ENCODE results near the gene MPC1L.
"Not testable (repeated sequence)": the region's sequence is repeated elsewhere in the genome, so short reads cannot be mapped to it uniquely, and the experiment has no call there.

DNA sequence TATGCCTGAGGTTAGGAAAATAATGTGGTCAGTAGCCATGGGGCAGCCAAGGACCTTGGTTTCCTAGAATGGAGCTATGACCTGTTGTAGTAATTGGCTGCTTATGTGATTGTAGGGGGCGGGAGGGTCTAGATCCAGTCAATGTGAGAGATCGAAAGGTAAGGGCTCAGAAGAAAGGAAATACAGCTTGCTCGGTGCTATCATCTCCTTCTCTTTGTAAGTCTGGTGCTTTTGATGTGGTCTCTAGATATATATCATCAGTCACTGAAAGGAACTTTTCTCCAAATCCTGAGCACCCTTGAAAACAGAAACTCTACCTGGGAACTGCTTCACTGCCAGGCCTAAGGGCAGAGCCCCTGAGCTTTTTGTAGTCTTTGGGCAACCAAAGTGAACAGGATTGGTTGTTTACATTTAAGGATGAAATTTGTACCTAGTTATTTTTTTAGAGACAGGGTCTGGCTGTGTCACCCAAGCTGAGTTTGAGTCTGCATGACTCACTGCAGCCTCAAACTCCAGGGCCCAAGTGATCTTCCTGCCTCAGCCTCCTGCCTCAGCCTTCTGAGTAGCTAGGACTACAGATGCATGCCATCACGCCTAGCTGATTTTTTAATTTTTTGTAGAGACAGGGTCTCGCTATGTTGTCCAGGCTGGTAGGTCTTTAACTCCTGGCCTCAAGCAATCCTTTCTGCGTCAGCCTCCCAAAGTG, 33.5 kb upstream of the MPC1L start:
- TF ChIP-seq, protein P1, sequence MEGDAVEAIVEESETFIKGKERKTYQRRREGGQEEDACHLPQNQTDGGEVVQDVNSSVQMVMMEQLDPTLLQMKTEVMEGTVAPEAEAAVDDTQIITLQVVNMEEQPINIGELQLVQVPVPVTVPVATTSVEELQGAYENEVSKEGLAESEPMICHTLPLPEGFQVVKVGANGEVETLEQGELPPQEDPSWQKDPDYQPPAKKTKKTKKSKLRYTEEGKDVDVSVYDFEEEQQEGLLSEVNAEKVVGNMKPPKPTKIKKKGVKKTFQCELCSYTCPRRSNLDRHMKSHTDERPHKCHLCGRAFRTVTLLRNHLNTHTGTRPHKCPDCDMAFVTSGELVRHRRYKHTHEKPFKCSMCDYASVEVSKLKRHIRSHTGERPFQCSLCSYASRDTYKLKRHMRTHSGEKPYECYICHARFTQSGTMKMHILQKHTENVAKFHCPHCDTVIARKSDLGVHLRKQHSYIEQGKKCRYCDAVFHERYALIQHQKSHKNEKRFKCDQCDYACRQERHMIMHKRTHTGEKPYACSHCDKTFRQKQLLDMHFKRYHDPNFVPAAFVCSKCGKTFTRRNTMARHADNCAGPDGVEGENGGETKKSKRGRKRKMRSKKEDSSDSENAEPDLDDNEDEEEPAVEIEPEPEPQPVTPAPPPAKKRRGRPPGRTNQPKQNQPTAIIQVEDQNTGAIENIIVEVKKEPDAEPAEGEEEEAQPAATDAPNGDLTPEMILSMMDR (conservative IDR thresholded peaks at IDR 0.05; ENCODE audit: low read depth in 2 of 2) = not testable (repeated sequence)
- TF ChIP-seq EZH2phosphoT487 (IDR thresholded peaks at IDR 0.05; ENCODE audit: unreplicated experiment); EZH2 (IDR thresholded peaks at IDR 0.05; ENCODE audit: low read depth, unreplicated experiment); POLR2AphosphoS5 (IDR thresholded peaks at IDR 0.05; ENCODE audit: low read depth); STAT1 (IDR thresholded peaks at IDR 0.05; ENCODE audit: unreplicated experiment); JUNB (IDR thresholded peaks at IDR 0.05; ENCODE audit: unreplicated experiment); CREB1 (CRISPR knock-in tag; IDR thresholded peaks at IDR 0.05; ENCODE audit: low read depth); NANOG (IDR thresholded peaks at IDR 0.05; ENCODE audit: borderline replicate concordance); ZNF114 (CRISPR knock-in tag; IDR thresholded peaks at IDR 0.05): not testable (repeated sequence)
- TF ChIP-seq, protein P2, sequence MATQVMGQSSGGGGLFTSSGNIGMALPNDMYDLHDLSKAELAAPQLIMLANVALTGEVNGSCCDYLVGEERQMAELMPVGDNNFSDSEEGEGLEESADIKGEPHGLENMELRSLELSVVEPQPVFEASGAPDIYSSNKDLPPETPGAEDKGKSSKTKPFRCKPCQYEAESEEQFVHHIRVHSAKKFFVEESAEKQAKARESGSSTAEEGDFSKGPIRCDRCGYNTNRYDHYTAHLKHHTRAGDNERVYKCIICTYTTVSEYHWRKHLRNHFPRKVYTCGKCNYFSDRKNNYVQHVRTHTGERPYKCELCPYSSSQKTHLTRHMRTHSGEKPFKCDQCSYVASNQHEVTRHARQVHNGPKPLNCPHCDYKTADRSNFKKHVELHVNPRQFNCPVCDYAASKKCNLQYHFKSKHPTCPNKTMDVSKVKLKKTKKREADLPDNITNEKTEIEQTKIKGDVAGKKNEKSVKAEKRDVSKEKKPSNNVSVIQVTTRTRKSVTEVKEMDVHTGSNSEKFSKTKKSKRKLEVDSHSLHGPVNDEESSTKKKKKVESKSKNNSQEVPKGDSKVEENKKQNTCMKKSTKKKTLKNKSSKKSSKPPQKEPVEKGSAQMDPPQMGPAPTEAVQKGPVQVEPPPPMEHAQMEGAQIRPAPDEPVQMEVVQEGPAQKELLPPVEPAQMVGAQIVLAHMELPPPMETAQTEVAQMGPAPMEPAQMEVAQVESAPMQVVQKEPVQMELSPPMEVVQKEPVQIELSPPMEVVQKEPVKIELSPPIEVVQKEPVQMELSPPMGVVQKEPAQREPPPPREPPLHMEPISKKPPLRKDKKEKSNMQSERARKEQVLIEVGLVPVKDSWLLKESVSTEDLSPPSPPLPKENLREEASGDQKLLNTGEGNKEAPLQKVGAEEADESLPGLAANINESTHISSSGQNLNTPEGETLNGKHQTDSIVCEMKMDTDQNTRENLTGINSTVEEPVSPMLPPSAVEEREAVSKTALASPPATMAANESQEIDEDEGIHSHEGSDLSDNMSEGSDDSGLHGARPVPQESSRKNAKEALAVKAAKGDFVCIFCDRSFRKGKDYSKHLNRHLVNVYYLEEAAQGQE (IDR thresholded peaks at IDR 0.05; ENCODE audit: unreplicated experiment) = not testable (repeated sequence)
